Right lobe of liver (tissue), 6 donors: ENCODE results near the gene SLC47A2. TPM values are rescaled to one million over a fixed set of nuclear protein-coding genes. Genes with fewer than 3 reads are reported as not detected.

Experiments
- ATAC-seq, 4 donors: fragments of 200-7000 bp; cut with Tn5 transposase; one replicate each; pipeline ENCODE4 v1.9.1; 2020; ENCODE audit warnings: mild to moderate bottlenecking in 4 of 4, moderate library complexity in 4 of 4
- DNase-seq, 3 donors: peaks; one replicate each; pipeline ENCODE4 v3.0.0-alpha.2; 2020
- H3K27ac ChIP-seq, 3 donors: fragments of 200-600 bp; one replicate each; pipeline ENCODE4 v1.8.0; 2022
- H3K27me3 ChIP-seq, 2 donors: fragments of 200-600 bp; one replicate each; pipeline ENCODE4 v1.8.0; 2022
- H3K36me3 ChIP-seq, 4 donors: fragments of 200-600 bp; sonication (generic) in 1 of 4; one replicate each; pipeline versions ENCODE4 v1.5.1 to v1.8.0; 2017 to 2022; ENCODE audit warnings: control low read depth in 1 of 4
- H3K4me1 ChIP-seq, 4 donors: fragments of 200-600 bp; sonication (generic) in 1 of 4; one replicate each; pipeline versions ENCODE4 v1.5.1 to v1.8.0; 2017 to 2022; ENCODE audit warnings: control low read depth in 1 of 4
- H3K4me3 ChIP-seq, 3 donors: fragments of 200-600 bp; one replicate each; pipeline ENCODE4 v1.8.0; 2022
- H3K9me3 ChIP-seq, 4 donors: fragments of 200-600 bp; sonication (generic) in 1 of 4; one replicate each; pipeline versions ENCODE4 v1.5.1 to v1.8.0; 2017 to 2022; ENCODE audit warnings: control low read depth in 1 of 4
- POLR2A ChIP-seq: fragments of 450-650 bp; IDR thresholded peaks from one replicate; pipeline ENCODE4 v1.6.1; 2017; ENCODE audit warnings: antibody characterized with exemption, mild to moderate bottlenecking
- WGBS: methylation state at CpG from one replicate; pipeline ENCODE4 v1.1.6; 2018; ENCODE audit warnings: low coverage, low lambda C conversion rate; ENCODE audit not compliant: insufficient coverage; ENCODE audit errors: missing lambda C conversion rate; 5-methylcytosine and 5-hydroxymethylcytosine counted together
- intact Hi-C, 2 donors: fragments of 100-400 bp; cut with DNase I; formaldehyde crosslinking; loops; one replicate each; pipeline versions ENCODE4 v1.11.2 to v1.14.1; 2022
- total RNA-seq, 6 experiments: library from RNA; depleted of rRNA in 2 of 6; stranded (reverse); fragments of >200 nt in 2 of 6; fragmentation: NEBNext Ultra II Directional in 3 of 6; extraction: Animal tissue kit (Norgen Biotek cat#: 25700) in 3 of 6; gene quantifications; one replicate each; pipeline versions ENCODE4 v1.1.0 to v1.2.4, GENCODE V29; 2016 to 2023
- TF ChIP-seq, protein P1 (sequence below), 4 donors: fragments of 200-600 bp in 3 of 4; fragments of 450-650 bp in 1 of 4; IDR thresholded peaks; one replicate each; pipeline versions ENCODE4 v1.5.1 to v1.8.0; 2016 to 2022; ENCODE audit warnings: antibody characterized with exemption in 4 of 4, mild to moderate bottlenecking in 2 of 4
- donor health status: DM: no; HTN: yes; CAD: no.
- donor health status: DM: no; HTN: no; CAD: no.
- donor health status: DM: no; HTN: no; CAD: no.
- donor health status: DM: no; HTN: yes; CAD: no.
- donor health status: DM: no; HTN: yes; CAD: no.

Gene SLC47A2
- total RNA-seq, 6 experiments from 2014 or later: not detected

DNA sequence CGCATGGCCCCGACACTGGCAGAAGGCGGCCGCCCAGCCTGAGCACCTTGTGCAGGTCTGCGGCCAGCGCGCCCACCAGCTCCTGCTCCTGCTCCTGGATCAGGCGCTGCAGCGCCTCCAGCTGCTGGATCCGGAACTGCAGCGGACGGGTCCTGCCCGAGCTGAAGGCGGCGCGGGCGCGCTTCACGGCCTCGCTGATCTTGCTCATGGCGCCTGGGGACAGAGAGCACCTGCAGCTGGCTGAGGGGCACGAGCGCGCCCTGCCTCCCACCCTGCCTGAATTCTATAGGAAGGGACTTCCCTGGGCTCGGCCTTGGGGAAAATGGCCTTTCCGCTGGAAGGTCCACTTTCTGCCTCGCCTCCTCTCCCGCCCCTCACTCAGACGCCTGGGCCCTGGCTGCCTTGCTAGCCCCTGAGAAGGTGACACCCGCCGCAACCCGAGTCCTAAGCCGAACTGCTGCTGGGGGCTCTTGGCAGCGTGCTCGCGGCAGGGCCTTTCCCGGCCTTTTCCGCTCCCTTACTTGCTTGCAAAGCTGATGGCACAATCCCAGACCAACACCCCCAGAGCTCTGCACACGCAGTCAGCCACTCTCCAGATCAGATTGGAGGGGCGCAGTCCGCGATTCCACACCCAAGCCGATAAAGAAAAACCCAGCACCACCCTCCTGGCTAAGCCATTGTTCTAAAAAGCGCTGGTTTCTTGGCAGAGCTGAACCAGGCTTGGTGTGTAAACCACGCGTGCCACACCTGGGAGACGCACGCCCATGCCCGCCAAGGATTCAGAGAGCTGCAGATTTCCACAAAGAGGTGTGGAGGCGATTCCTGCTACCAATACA lies 28.8 kb upstream of the SLC47A2 start:
- no peaks in the 10 kb centered on the region for H3K27me3 ChIP-seq
- H3K4me3 ChIP-seq: peak overlapping the region; percentile 26 to 51 (median 40)
- 52% methylated on average over 8 of the region's 50 CpGs for WGBS
- no peaks in the 10 kb centered on the region for H3K9me3 ChIP-seq
- intact Hi-C loops: no loop called here
- no peak for TF ChIP-seq POLR2A
- TF ChIP-seq, protein P1, sequence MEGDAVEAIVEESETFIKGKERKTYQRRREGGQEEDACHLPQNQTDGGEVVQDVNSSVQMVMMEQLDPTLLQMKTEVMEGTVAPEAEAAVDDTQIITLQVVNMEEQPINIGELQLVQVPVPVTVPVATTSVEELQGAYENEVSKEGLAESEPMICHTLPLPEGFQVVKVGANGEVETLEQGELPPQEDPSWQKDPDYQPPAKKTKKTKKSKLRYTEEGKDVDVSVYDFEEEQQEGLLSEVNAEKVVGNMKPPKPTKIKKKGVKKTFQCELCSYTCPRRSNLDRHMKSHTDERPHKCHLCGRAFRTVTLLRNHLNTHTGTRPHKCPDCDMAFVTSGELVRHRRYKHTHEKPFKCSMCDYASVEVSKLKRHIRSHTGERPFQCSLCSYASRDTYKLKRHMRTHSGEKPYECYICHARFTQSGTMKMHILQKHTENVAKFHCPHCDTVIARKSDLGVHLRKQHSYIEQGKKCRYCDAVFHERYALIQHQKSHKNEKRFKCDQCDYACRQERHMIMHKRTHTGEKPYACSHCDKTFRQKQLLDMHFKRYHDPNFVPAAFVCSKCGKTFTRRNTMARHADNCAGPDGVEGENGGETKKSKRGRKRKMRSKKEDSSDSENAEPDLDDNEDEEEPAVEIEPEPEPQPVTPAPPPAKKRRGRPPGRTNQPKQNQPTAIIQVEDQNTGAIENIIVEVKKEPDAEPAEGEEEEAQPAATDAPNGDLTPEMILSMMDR (IDR thresholded peaks at IDR 0.05): peak; percentile 79 to 90 (median 82)
- no peak overlapping the region for H3K27ac ChIP-seq
- DNase-seq (peak; percentile 85 to 91 (median 87)), ATAC-seq (peak; percentile 76 to 91 (median 86))
- no peaks in the 10 kb centered on the region for H3K36me3 ChIP-seq
- peaks cover 0 to 21% (median 4%) of the 10 kb centered on the region in 4 donors for H3K4me1 ChIP-seq

DNA sequence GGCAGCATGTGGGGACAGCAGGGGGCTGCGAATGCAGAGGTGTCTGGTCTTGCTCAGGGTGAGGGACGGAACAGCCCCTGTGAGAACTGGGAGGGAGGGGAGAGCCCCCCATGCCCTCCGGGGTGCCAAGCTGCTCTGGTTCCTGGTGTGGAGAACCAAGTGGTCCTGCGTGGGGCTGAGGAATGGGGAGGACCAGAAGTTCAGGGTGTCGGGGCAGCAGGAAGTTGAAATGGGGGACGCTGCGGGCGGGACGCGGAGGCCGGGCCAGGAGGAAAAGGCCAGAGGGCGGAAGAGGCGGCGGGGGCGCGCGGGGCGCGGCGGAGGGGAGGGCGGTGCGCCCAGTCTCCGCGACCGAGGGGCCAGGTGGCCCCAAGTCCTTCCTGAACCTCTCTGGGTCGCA lies 28.1 kb upstream of the SLC47A2 start:
- Histone ChIP-seq H3K4me1 (peaks cover 0 to 21% (median 4%) of the 10 kb centered on the region in 4 donors), H3K36me3 (no peaks in the 10 kb centered on the region), H3K4me3 (peak overlapping the region; percentile 26 to 51 (median 40)), H3K27ac (no peak overlapping the region), H3K9me3 (no peaks in the 10 kb centered on the region), H3K27me3 (no peaks in the 10 kb centered on the region)
- intact Hi-C loops: no loop called here
- WGBS: 51% methylated on average over 4 of the region's 26 CpGs
- TF ChIP-seq, protein P1 (IDR thresholded peaks at IDR 0.05): no peak
- no peak for TF ChIP-seq POLR2A
- no peak for DNase-seq
- peak in 2 of 4 donors; percentile 3 to 8 for ATAC-seq

DNA sequence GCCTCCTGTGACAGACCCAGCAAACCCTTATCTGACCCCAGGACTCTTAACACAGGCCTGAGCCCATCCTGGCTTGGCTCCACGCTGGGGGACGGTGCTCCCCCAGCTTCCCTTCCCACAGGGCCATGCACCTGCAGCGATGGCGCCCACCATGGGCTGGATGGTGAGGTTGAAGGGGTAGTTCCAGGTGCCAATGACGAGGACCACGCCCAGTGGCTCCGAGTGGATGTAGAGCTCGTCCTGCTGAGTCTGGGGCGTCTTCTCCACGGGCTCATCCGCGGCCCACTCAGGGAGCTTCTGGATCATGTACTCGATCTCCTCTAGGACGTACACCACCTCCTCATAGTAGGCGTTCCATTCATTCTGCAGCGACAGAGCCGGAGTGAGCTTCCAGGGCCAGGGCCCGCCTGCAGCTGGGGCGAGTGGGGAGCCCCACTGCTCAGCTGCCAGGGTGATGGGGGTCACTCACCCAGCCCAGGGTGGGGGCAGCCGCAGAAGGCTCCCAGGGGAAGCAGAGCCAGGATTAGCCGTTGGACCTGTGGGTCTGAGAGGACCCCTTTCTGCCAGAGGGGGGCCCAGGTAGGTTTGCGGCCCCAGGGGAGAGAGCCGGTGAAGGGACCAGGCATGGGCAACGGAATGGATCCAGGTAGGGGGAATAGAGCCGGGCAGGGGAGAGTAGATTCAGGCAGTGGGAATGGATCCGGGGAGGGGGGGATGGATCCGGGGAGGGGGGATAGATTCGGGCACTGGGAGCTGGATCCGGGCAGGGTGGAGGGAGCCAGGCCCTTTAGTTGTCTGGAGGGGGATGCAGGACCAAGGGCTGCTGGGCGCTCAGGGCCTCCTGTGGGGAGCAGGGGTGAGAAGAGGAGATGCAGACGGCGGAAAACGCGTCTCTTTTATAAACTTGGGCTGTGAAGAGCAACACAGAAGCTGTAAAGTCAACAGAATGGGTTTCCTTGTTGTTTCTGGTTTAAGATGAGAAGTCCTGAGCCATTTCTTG lies 27.0 kb upstream of the SLC47A2 start:
- no peak for ATAC-seq
- TF ChIP-seq POLR2A: no peak
- TF ChIP-seq, protein P1 (IDR thresholded peaks at IDR 0.05): no peak
- no peaks in the 10 kb centered on the region for H3K36me3 ChIP-seq
- no peaks in the 10 kb centered on the region for H3K27me3 ChIP-seq
- peaks cover 0 to 12% (median 2%) of the 10 kb centered on the region in 4 donors for H3K4me1 ChIP-seq
- no peaks in the 10 kb centered on the region for H3K9me3 ChIP-seq
- DNase-seq: no peak
- no peak overlapping the region for H3K4me3 ChIP-seq
- intact Hi-C loops: no loop called here
- H3K27ac ChIP-seq: no peak overlapping the region
- WGBS: 81% methylated on average over 8 of the region's 34 CpGs

GRCh38 chr17:19742495-19742894 lies 26.1 kb upstream of the SLC47A2 start:
- no peak overlapping the region for H3K27ac ChIP-seq
- no peak for ATAC-seq
- TF ChIP-seq, protein P1 (IDR thresholded peaks at IDR 0.05): no peak
- TF ChIP-seq POLR2A: no peak
- intact Hi-C loops: no loop called here
- H3K27me3 ChIP-seq: no peaks in the 10 kb centered on the region
- H3K36me3 ChIP-seq: no peaks in the 10 kb centered on the region
- H3K9me3 ChIP-seq: no peaks in the 10 kb centered on the region
- WGBS: 60% methylated on average over 2 of the region's 10 CpGs
- DNase-seq: no peak
- peaks cover 0 to 6% (median 0%) of the 10 kb centered on the region in 4 donors for H3K4me1 ChIP-seq
- H3K4me3 ChIP-seq: no peak overlapping the region
